Measurements from ENCODE around the gene HOXC11. TPM values are rescaled to one million over a fixed set of nuclear protein-coding genes. Genes with fewer than 3 reads are reported as not detected.

The HOXC11 gene
- total RNA-seq, 4 donors from 2014 or later: 0.20 to 0.63 (median 0.60) TPM; not detected in 1

GRCh38 chr12:53951577-53952334 is 21.2 kb upstream of the HOXC11 start:
- no peaks in the 10 kb centered on the region for H3K36me3 ChIP-seq
- TF ChIP-seq, protein P1, sequence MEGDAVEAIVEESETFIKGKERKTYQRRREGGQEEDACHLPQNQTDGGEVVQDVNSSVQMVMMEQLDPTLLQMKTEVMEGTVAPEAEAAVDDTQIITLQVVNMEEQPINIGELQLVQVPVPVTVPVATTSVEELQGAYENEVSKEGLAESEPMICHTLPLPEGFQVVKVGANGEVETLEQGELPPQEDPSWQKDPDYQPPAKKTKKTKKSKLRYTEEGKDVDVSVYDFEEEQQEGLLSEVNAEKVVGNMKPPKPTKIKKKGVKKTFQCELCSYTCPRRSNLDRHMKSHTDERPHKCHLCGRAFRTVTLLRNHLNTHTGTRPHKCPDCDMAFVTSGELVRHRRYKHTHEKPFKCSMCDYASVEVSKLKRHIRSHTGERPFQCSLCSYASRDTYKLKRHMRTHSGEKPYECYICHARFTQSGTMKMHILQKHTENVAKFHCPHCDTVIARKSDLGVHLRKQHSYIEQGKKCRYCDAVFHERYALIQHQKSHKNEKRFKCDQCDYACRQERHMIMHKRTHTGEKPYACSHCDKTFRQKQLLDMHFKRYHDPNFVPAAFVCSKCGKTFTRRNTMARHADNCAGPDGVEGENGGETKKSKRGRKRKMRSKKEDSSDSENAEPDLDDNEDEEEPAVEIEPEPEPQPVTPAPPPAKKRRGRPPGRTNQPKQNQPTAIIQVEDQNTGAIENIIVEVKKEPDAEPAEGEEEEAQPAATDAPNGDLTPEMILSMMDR (IDR thresholded peaks at IDR 0.05): no peak
- no peak for TF ChIP-seq EP300 (IDR thresholded peaks at IDR 0.05)
- no peak for TF ChIP-seq POLR2A (IDR thresholded peaks at IDR 0.05)
- H3K27ac ChIP-seq: no peak overlapping the region
- peaks cover 19 to 99% of the 10 kb centered on the region in 2 donors for H3K27me3 ChIP-seq
- no peaks in the 10 kb centered on the region for H3K9me3 ChIP-seq
- no peak overlapping the region for H3K4me3 ChIP-seq
- H3K4me1 ChIP-seq: peaks cover 0 to 47% (median 1%) of the 10 kb centered on the region in 4 donors
- WGBS, 2 donors: 20 to 23% methylated on average over 11 to 21 of the region's 47 CpGs
- DNase-seq (ENCODE audit: low spot score in 2 of 2): no peak

GRCh38 chr12:53952335-53952694 is 20.6 kb upstream of the HOXC11 start:
- 33 to 44% methylated on average over 13 of the region's 13 CpGs for WGBS, 2 donors
- no peak for DNase-seq (ENCODE audit: low spot score in 2 of 2)

DNA sequence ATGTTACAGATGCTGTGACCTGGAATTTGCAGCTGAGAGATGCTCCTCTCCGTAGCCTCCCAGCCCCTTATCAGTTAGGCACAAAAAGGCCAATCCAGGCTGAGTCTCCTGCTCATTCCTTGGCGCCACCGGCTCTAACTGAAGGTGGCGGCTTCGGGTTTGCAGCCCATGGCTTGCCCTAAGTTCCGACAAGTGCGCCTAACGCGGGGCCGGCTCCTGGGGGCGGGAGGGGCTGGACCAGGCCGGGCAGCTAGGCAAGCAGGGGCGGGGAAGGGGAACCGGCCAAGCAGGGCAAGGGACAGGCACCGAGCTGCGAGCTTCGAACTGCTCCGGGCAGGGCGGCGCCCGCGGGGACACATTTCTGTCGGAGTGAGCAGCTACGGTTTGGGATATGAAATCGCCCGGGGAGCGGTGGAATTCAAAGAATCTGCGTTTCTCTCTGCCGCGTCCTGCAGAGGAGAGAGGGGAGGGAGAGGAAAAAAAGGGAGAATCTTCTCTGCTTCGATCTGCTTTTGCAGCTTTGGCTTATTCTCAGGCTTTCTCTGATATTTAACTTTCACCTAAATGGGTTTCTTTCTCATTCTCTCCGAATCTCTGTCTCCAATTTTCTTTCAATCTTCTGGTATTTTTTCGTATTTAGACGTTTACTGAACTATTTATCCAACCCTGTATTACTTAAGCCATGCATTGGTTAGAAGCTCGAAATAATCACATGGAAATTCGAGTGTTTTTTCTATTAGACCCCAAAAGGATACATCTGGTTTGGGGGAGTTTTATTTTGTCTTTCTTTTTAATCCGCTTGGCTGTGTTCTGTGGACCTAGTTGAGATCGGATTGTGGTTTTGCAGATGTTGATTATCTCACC is 19.8 kb upstream of the HOXC11 start:
- TF ChIP-seq EP300 (IDR thresholded peaks at IDR 0.05): peak in 1 of 2 donors; percentile 9
- TF ChIP-seq, protein P1 (IDR thresholded peaks at IDR 0.05): no peak
- no peak overlapping the region for H3K27ac ChIP-seq
- 14 to 16% methylated on average over 36 to 37 of the region's 38 CpGs for WGBS, 2 donors
- H3K36me3 ChIP-seq: no peaks in the 10 kb centered on the region
- peaks cover 19 to 99% of the 10 kb centered on the region in 2 donors for H3K27me3 ChIP-seq
- peaks cover 0 to 47% (median 1%) of the 10 kb centered on the region in 4 donors for H3K4me1 ChIP-seq
- no peak for DNase-seq (ENCODE audit: low spot score in 2 of 2)
- no peaks in the 10 kb centered on the region for H3K9me3 ChIP-seq
- no peak overlapping the region for H3K4me3 ChIP-seq

More at GRCh38 chr12:53952335-53952694, 20.6 kb upstream of the HOXC11 start:
- H3K9me3 ChIP-seq: no peaks in the 10 kb centered on the region
- no peaks in the 10 kb centered on the region for H3K36me3 ChIP-seq
- TF ChIP-seq, protein P1 (IDR thresholded peaks at IDR 0.05): no peak
- TF ChIP-seq POLR2A (IDR thresholded peaks at IDR 0.05): no peak
- TF ChIP-seq EP300 (IDR thresholded peaks at IDR 0.05): no peak
- peaks cover 0 to 47% (median 1%) of the 10 kb centered on the region in 4 donors for H3K4me1 ChIP-seq
- peaks cover 19 to 99% of the 10 kb centered on the region in 2 donors for H3K27me3 ChIP-seq
- no peak overlapping the region for H3K4me3 ChIP-seq
- no peak overlapping the region for H3K27ac ChIP-seq

DNA sequence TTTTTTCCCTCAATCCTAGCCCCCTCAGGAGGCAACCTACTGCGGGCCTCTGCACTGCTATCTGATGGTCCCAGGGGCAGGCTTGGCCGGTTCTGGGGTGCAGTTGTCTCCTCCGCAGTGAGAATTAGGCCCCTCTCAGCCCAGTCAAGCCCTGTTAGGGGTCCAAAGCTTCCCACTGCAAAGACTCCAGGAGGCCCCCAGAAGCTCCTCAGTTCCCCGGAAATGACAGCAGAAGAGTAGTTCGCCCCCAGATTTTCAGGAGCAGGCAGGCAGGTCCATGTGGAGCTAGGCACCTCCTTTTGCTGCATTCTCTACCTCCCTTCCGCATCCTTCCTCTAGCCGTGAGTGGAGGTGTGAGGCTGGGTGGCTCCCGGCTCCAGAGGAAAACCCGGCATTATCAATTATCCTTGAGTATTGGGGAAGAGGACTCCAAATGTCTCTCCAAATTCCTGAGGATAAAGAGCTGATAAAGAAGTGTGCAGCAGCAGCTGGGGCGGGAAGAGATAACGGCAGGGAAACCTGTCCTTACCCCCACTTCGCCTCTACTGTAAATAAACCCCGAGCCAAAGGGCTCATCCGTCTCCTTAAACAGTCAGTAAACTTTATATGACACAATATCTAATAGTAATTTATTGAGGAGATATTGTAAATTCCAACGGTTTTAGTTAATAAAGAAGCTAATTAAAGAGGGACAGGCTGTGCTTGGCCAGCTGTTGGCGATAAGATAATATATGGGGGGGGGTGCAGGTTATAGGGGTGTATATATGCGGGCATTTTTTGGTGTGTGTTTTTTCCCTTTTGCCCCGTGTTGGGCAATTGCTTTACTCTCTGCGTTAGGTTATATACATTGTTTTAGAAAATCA is 18.9 kb upstream of the HOXC11 start:
- Histone ChIP-seq H3K9me3 (no peaks in the 10 kb centered on the region), H3K36me3 (no peaks in the 10 kb centered on the region), H3K4me3 (no peak overlapping the region), H3K27me3 (peaks cover 19 to 99% of the 10 kb centered on the region in 2 donors), H3K4me1 (peaks cover 0 to 47% (median 1%) of the 10 kb centered on the region in 4 donors), H3K27ac (no peak overlapping the region)
- TF ChIP-seq EP300 (IDR thresholded peaks at IDR 0.05) (no peak), POLR2A (IDR thresholded peaks at IDR 0.05) (no peak)
- TF ChIP-seq, protein P1 (IDR thresholded peaks at IDR 0.05): no peak
- no peak for DNase-seq (ENCODE audit: low spot score in 2 of 2)
- 16% methylated on average over 19 of the region's 19 CpGs for WGBS, 2 donors

Measured in tibial nerve (tissue), 4 donors.